Suppressor macrophage (primary cell): ENCODE data around the gene SDR39U1.

Source experiments
- DNase-seq, 4 experiments: peaks; one replicate each; pipeline ENCODE4 v3.0.0-alpha.2; 2020 to 2022

Gene SDR39U1

DNA sequence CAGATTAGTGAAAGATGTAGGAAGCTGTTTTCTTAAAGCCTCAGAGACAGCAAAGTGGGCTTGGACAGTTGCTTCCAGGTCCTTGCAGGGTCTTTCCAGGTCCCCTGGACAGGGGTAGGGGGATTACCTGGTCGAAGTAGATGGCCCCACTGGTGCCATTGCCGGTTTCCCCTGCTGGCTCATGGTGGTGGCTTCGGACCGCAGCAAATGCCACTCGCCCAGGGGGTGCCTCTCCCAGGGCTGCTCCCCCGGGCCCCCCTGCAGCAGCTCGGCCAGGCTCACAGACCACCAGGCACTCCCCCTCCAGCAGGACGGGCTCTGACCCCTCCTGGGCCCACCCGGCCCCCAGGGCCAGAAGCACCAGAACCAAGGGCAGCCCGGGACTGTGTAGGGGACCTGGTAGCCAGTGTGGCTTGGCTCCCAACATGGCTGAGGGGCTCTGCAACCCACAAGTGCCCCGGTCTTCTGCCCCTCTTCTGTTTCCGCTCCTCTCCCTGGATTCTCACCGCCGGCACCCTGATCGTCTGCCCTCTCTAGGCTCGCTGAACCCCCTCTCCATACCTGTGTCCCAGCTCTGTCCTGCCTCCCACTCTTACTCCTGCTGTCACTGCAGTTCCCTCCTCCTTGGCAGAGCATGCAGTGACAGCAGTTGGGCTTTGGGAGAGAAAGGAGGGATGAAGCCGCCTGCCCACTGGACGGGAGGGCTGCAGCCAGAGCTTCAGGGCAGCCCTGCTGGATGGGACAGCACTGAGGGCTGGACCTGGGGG lies 13.8 kb downstream of the SDR39U1 start:
- DNase-seq = no peak

DNA sequence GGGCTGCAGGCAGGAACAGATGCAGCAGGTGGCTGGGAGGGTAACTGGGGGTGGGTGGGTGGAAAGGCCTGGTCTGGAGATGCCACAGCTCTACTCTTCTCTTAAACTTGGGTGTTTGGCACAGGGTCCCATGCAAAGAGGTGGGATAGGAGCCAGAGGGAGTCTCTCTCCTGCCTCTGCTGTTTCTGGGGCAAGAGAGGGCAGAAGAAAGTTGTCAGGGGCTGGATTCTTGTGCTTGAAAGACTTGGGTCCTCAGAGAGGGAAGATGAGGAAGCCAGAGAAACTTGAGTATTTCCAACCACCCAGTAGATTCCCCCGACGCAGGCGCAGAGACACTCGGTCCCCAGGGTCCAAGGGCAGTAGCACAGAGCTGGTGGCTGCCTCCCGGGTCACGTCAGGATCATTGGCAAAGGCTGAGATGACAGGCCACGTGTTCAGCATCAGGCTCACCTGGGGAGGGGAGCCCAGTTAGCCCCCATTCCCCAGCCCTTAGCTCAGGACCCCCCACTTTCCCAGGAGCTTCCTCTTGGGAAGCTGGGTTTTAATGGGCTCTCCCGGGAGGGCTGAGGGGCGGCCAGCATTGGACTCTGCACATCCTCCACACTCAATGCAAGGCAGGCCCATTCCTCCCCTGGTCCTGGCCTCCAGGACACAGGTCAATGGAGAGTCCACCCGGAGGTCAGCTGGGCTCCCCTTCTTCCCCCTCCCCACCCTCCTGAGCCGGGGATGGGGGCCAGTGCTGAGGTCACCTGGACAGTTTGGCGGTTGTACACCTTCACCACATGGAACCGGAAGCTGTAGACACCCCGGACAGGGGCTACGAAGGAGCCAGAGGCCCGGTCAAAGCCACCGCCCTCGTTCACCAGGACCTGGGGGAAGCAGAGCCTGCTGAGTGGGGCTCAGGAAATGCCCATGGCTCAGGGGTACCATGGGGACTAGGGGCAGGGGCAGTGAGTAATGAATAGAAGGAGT lies 14.8 kb downstream of the SDR39U1 start:
- no peak for DNase-seq

DNA sequence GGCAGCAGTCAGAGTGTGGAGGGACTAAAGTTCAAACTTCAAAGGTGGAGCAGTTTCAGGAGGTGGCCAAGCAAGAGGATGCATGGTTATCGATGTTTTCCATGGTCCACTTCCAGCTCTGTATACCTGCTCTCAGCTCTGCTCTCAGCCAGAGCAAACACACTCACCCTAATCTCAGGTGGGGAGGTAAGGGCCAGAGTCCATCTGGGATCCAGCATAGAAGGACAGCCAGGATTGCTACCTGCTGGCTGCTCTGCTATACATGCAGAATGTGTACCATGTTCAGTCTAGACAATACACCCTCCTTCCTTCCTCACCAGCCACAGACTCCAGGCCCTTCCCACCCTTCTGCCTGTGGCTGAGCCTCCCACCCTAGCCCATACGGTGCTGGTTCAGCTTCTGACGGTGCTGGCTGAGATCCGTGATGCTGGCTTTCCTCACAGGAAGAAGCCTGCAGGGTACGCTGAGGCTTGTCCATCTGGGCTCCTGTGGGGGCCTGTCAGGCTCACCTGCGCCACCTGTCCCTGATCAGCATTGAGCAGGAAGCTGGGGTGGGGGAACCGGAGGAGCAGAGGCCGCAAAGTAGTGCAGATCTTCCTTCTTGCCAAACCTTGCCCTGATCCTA lies 15.6 kb downstream of the SDR39U1 start:
- DNase-seq = no peak

DNA sequence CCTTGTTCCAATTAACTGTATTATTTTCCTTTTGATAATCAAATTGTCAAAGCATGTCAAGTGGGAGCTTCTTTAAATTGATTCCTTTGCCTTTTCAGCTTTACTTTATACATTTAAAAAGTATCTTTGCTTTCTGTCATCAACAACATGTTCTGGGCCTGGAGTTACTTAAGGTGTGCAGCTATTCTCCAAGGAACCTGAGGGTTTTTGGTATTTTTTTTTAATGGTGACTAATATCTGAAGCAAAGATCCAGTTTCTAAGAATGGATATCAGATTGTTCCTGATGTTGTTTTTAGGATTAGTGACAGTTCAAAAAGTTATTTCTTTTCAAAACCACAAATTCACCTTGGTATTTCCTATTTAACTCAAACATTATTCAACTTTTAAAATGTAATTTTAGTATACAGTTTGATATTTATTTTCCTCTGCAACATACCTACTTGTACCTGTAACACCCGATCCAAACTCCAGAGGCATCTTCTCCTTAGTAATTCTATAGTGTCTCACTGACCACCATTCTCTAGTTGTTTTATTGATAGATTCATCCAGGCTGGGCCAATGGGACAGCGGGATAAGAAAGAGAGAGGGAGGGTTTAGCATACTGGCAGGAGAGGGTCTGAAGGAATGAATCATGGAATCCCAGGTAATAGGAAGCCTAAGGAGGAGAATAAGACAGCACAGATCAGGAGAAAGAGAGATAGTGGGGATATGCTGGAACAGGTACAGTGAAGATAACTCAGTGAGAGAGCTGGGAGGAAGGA lies 16.2 kb downstream of the SDR39U1 start:
- DNase-seq = no peak

DNA sequence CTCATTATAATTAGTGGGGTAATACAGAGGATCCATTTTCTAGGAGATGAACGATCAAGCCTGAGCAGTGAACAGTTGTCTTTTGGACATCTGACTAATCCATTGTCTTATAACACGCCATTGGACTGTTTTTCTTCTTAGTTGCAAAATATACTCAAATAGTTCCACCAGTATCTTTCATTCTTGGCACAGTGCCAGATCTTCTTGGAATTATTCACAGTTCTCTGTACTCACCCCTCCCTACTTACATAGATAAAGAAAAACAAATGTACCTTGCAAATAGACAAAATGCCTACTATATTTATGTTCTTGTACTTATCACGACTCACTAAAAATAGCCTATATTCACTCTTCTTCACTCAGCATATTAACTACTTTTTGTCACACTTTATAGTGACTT lies 16.9 kb downstream of the SDR39U1 start:
- peak in 2 of 4 experiments; percentile 48 to 55 for DNase-seq

- DNase-seq = no peak
Measured at GRCh38 chr14:24422694-24423601, 19.6 kb downstream of the SDR39U1 start.

GRCh38 chr14:24422261-24422660 lies 20.3 kb downstream of the SDR39U1 start:
- no peak for DNase-seq

DNA sequence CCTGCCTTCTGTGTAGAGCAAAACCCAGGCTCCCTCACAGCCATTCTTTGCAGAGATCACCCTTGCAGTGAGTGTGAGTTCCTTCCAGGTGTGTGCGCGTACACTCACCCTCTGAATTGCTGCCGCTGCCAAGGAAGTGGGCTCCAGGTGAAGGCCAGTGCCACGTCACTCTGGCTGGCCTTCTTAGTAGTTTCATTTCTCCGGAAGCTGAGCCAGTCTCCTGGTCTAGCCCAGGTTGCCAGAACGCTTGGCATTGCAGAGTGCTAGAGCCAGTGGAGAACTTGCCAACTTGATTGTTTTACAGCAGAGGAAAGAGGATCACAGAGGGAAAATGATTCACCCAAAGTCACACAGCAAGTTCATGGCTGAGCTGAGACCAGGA lies 24.1 kb downstream of the SDR39U1 start:
- no peak for DNase-seq

DNA sequence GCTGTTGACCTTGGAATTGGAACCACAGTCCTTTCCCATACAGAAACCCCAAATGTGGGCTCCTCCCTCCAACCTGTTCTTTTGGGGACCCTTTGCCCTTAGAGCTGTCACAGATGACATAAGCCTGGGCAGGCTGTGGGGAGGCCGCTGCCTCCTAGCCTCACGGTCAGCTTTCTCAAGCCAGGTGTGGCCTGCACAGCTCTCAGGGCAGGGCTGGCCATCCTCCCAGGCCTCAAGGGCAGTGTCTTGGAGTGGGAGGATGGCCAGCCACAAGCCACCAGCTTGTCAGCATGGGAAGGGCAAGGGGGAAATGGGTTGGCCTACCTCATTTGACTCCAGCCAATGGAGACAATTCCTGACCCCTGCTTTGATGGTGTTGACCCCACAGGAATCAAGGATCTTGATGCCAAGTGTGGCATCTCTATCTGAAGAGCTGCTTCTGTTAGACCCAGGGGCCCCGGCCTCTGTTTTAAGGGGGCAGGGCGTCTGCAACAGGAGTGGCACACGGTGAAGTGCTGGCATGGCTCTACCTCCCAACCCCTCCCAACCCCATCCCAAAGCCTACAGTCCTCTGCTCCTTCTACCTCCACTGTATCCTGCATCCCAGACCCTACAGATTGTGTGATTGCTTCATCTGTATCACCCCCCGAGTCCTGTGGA lies 24.6 kb downstream of the SDR39U1 start:
- DNase-seq = no peak

DNA sequence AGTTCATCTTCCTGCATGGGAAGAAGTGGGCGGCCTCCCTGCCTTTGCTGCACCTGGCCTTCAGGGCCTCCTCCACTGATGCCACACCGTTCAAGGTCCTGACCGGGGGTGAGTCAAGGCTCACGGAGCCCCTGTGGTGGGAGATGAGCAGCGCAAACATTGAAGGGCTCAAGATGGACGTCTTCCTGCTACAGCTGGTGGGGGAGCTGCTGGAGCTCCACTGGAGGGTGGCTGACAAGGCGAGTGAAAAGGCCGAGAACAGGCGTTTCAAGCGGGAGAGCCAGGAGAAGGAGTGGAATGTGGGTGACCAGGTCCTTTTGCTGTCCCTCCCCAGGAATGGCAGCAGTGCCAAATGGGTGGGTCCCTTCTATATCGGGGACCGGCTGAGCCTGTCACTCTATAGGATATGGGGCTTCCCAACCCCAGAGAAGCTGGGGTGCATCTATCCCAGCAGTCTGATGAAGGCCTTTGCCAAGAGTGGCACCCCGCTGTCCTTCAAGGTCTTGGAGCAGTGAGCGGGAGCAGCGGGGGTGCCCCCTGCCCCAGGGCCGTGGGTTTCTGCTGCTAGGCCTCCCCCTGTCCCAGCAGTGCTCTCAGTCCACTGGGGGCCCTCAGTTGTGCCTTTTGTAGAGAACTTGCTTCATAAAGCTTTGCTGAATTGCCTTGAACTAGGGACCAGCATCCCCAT lies 25.5 kb downstream of the SDR39U1 start:
- DNase-seq = no peak

GRCh38 chr14:24416254-24416931 lies 26.2 kb downstream of the SDR39U1 start:
- DNase-seq = no peak

GRCh38 chr14:24415421-24416253 lies 26.9 kb downstream of the SDR39U1 start:
- no peak for DNase-seq

DNA sequence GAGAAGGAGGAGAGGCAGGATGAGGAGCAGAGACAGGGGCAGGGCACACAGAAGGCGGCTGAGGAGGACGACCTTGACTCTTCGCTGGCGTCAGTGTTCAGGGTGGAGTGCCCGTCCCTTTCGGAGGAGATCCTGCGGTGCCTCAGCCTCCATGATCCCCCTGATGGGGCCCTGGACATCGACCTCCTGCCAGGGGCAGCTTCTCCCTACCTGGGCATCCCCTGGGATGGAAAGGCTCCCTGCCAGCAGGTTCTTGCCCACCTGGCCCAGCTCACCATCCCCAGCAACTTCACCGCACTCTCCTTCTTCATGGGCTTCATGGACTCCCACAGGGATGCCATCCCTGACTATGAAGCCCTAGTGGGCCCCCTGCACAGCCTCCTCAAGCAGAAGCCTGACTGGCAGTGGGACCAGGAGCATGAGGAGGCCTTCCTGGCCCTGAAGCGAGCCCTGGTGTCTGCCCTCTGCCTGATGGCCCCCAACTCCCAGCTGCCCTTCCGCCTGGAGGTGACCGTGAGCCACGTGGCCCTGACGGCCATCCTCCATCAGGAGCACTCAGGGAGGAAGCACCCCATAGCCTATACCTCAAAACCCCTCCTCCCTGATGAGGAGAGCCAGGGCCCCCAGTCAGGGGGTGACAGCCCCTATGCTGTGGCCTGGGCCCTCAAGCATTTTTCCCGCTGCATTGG lies 27.7 kb downstream of the SDR39U1 start:
- no peak for DNase-seq

GRCh38 chr14:24414077-24414476 lies 28.5 kb downstream of the SDR39U1 start:
- DNase-seq = no peak

DNA sequence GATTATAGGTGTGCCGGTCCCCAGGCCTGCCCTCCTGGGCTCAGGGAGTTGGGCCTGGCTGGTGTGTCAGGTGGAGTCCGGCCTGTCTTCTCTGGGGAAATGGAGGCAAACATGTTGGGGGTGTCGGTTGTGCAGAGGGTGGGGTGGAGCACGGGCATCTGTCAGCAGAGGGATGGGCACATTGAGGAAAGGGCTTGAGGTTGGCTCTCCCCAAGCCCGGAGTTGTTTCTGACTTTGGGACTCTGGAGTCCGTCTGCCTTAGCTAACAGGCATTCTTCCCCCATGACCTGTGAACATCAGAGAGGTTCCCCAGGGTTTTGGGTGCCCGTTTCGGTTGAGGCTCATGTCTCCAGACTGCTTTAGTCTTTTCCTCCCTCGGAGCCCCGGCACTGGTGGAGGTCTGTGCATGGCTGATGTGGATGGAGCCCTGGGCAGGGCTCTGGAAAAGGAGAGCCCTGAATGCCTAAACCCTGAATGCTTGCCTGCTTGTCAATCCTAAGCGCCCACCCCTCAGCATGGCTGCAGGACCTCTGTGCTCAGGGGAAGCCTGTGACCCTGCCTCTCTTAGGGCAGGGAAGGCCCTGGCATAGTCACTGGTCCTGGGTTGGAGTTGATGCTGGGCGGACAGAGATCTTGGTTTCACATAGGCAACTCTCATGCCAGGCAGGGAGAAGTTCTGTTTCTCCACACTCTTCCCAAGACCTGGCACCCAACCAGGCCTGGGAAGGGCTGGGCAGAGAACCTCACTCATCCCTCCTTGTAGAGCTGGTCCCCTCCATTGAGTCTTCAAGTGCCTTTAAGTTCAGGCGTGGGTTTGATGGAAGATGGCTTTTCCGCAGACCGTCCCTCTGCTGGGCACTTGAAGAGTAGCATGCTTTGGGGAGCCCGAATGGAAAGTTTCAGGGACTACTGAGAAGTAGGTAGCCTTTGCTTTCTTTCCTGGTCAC lies 30.9 kb downstream of the SDR39U1 start:
- peak; percentile 49 to 73 (median 68) for DNase-seq

DNA sequence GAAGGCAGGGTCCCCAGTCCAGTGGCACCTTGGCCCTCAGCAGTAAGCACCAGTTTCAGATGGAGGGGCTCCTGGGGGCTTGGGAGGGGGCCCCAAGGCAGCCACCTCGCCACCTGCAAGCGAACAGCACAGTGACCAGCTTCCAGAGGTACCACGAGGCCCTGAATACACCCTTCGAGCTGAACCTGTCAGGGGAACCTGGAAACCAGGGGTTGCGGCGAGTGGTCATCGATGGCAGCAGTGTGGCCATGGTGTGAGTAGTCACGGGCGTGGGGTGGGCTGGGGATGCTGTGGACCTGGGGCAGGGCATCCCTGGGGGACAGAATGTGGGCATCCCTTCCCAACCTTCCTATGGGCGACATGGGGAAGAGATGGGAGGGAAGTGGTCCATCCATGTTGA lies 32.6 kb downstream of the SDR39U1 start:
- no peak for DNase-seq

- DNase-seq = no peak
Measured at GRCh38 chr14:24409192-24409591, 33.4 kb downstream of the SDR39U1 start.
